SK-N-SH treated with all-trans-retinoic acid at 6 μM for 48 hours (cell line): ENCODE data around the gene CPPED1.

Experiments
- ARNTL ChIP-seq: fragments of 450-650 bp; formaldehyde crosslinking; IDR thresholded peaks from 2 replicates; pipeline ENCODE4 v1.5.0; 2020; ENCODE audit warnings: low read depth, mild to moderate bottlenecking, moderate library complexity, borderline replicate concordance
- RARB ChIP-seq: fragments of 250-450 bp; sonication (Bioruptor Pico); IDR thresholded peaks from 2 replicates; pipeline ENCODE4 v1.8.0; 2021; ENCODE audit warnings: mild to moderate bottlenecking, moderate library complexity
- TCF4 ChIP-seq: fragments of 250-450 bp; sonication (Bioruptor Pico); IDR thresholded peaks from 2 replicates; pipeline ENCODE4 v1.8.0; 2021; ENCODE audit warnings: mild to moderate bottlenecking, moderate library complexity, borderline replicate concordance
- TOX ChIP-seq: fragments of 250-450 bp; sonication (Bioruptor Pico); IDR thresholded peaks from 2 replicates; pipeline ENCODE4 v1.8.0; 2021; ENCODE audit warnings: mild to moderate bottlenecking, moderate library complexity, borderline replicate concordance
- ZFP3 ChIP-seq: fragments of 250-450 bp; sonication (Bioruptor Pico); IDR thresholded peaks from 2 replicates; pipeline ENCODE4 v1.5.0; 2020; ENCODE audit warnings: mild to moderate bottlenecking, moderate library complexity
- ZFP30 ChIP-seq: fragments of 450-650 bp; formaldehyde crosslinking; IDR thresholded peaks from 2 replicates; pipeline ENCODE4 v1.5.0; 2022; ENCODE audit warnings: mild to moderate bottlenecking, moderate library complexity
- ZNF565 ChIP-seq: fragments of 450-650 bp; formaldehyde crosslinking; conservative IDR thresholded peaks from 2 replicates; pipeline ENCODE4 v1.5.0; 2020; ENCODE audit warnings: low read depth, mild to moderate bottlenecking, moderate library complexity
- ZNF70 ChIP-seq: fragments of 450-650 bp; formaldehyde crosslinking; IDR thresholded peaks from 2 replicates; pipeline ENCODE4 v1.5.0; 2020; ENCODE audit warnings: mild to moderate bottlenecking, moderate library complexity
- ZNF8 ChIP-seq: fragments of 450-650 bp; formaldehyde crosslinking; IDR thresholded peaks from 2 replicates; pipeline ENCODE4 v1.5.0; 2020; ENCODE audit warnings: mild to moderate bottlenecking, moderate library complexity
- TF ChIP-seq, protein P1 (sequence below): fragments of 250-450 bp; sonication (Bioruptor Pico); IDR thresholded peaks from 2 replicates; pipeline ENCODE4 v1.5.1; 2021; ENCODE audit warnings: mild to moderate bottlenecking, moderate library complexity
- TF ChIP-seq, protein P2 (sequence below): fragments of 250-450 bp; sonication (Bioruptor Pico); IDR thresholded peaks from 2 replicates; pipeline ENCODE4 v1.8.0; 2021; ENCODE audit warnings: low read depth, mild to moderate bottlenecking, moderate library complexity, borderline replicate concordance
- TF ChIP-seq, protein P3 (sequence below): fragments of 250-450 bp; sonication (Bioruptor Pico); IDR thresholded peaks from 2 replicates; pipeline ENCODE4 v1.8.0; 2020; ENCODE audit warnings: mild to moderate bottlenecking, moderate library complexity, borderline replicate concordance
- TF ChIP-seq, protein P4 (sequence below): fragments of 250-450 bp; sonication (Bioruptor Pico); IDR thresholded peaks from 2 replicates; pipeline ENCODE4 v1.5.0; 2020; ENCODE audit warnings: mild to moderate bottlenecking, moderate library complexity

DNA sequence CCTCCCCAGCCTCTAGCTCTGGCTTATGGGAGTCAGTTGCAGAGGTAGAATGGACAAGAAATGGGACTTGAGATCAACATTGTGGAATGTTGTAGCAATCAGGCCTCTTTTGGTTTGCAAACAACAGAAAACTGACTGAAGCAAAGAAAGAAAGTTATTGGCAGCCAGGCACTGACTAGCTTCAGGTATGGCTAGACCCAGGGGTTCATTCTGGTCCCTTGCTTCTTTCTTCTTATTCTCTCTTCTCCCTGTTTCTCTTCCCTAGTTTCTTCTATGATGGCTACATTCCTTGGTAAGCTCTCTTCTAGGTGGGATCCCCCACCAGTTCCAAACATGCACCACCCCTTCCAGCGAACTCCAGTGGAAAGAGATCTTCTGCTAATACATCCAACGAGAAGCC is 154.3 kb downstream of the CPPED1 start:
- TF ChIP-seq ZFP30 (CRISPR knock-in tag) (no peak), TCF4 (CRISPR knock-in tag) (no peak), ZNF8 (CRISPR knock-in tag) (no peak), ZNF565 (CRISPR knock-in tag) (no peak), RARB (no peak), TOX (CRISPR knock-in tag) (no peak), ZFP3 (CRISPR knock-in tag) (no peak), ZNF70 (no peak), ARNTL (CRISPR knock-in tag) (no peak)
- TF ChIP-seq, protein P1, sequence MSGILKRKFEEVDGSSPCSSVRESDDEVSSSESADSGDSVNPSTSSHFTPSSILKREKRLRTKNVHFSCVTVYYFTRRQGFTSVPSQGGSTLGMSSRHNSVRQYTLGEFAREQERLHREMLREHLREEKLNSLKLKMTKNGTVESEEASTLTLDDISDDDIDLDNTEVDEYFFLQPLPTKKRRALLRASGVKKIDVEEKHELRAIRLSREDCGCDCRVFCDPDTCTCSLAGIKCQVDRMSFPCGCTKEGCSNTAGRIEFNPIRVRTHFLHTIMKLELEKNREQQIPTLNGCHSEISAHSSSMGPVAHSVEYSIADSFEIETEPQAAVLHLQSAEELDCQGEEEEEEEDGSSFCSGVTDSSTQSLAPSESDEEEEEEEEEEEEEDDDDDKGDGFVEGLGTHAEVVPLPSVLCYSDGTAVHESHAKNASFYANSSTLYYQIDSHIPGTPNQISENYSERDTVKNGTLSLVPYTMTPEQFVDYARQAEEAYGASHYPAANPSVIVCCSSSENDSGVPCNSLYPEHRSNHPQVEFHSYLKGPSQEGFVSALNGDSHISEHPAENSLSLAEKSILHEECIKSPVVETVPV = no peak
- TF ChIP-seq, protein P2, sequence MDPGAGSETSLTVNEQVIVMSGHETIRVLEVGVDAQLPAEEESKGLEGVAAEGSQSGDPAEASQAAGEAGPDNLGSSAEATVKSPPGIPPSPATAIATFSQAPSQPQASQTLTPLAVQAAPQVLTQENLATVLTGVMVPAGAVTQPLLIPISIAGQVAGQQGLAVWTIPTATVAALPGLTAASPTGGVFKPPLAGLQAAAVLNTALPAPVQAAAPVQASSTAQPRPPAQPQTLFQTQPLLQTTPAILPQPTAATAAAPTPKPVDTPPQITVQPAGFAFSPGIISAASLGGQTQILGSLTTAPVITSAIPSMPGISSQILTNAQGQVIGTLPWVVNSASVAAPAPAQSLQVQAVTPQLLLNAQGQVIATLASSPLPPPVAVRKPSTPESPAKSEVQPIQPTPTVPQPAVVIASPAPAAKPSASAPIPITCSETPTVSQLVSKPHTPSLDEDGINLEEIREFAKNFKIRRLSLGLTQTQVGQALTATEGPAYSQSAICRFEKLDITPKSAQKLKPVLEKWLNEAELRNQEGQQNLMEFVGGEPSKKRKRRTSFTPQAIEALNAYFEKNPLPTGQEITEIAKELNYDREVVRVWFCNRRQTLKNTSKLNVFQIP (CRISPR knock-in tag) = no peak
- TF ChIP-seq, protein P3, sequence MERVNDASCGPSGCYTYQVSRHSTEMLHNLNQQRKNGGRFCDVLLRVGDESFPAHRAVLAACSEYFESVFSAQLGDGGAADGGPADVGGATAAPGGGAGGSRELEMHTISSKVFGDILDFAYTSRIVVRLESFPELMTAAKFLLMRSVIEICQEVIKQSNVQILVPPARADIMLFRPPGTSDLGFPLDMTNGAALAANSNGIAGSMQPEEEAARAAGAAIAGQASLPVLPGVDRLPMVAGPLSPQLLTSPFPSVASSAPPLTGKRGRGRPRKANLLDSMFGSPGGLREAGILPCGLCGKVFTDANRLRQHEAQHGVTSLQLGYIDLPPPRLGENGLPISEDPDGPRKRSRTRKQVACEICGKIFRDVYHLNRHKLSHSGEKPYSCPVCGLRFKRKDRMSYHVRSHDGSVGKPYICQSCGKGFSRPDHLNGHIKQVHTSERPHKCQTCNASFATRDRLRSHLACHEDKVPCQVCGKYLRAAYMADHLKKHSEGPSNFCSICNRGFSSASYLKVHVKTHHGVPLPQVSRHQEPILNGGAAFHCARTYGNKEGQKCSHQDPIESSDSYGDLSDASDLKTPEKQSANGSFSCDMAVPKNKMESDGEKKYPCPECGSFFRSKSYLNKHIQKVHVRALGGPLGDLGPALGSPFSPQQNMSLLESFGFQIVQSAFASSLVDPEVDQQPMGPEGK (CRISPR knock-in tag) = no peak
- TF ChIP-seq, protein P4, sequence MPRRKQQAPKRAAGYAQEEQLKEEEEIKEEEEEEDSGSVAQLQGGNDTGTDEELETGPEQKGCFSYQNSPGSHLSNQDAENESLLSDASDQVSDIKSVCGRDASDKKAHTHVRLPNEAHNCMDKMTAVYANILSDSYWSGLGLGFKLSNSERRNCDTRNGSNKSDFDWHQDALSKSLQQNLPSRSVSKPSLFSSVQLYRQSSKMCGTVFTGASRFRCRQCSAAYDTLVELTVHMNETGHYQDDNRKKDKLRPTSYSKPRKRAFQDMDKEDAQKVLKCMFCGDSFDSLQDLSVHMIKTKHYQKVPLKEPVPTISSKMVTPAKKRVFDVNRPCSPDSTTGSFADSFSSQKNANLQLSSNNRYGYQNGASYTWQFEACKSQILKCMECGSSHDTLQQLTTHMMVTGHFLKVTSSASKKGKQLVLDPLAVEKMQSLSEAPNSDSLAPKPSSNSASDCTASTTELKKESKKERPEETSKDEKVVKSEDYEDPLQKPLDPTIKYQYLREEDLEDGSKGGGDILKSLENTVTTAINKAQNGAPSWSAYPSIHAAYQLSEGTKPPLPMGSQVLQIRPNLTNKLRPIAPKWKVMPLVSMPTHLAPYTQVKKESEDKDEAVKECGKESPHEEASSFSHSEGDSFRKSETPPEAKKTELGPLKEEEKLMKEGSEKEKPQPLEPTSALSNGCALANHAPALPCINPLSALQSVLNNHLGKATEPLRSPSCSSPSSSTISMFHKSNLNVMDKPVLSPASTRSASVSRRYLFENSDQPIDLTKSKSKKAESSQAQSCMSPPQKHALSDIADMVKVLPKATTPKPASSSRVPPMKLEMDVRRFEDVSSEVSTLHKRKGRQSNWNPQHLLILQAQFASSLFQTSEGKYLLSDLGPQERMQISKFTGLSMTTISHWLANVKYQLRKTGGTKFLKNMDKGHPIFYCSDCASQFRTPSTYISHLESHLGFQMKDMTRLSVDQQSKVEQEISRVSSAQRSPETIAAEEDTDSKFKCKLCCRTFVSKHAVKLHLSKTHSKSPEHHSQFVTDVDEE (CRISPR knock-in tag) = no peak
